HG03432 (cell line): ENCODE data around the gene RNF113B.

Experiments used
- ATAC-seq: cut with Tn5 transposase; IDR thresholded peaks from one replicate; pipeline ENCODE4 v1.9.1; 2021; ENCODE audit warnings: mild to moderate bottlenecking, moderate library complexity; ENCODE audit not compliant: unreplicated experiment

RNF113B gene

DNA sequence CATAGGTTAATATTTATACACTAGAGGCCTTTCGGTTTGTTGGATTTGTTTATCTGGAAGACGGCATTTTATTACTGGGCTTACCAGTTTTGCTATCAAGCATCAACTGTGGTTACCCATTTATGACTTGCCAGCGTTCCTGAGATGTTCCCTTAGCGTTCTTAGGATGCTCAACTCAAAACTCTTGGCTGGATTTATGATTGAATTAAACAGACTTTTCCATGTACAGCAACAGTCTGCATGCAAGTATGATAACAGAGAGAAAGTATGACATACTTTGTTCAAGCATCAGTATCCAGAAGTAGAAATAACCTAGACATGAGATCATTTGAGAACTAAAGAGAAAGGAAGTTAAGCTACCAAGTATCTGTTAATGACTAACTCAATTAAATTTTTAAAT lies 29.9 kb upstream of the RNF113B start:
- ATAC-seq: no peak

DNA sequence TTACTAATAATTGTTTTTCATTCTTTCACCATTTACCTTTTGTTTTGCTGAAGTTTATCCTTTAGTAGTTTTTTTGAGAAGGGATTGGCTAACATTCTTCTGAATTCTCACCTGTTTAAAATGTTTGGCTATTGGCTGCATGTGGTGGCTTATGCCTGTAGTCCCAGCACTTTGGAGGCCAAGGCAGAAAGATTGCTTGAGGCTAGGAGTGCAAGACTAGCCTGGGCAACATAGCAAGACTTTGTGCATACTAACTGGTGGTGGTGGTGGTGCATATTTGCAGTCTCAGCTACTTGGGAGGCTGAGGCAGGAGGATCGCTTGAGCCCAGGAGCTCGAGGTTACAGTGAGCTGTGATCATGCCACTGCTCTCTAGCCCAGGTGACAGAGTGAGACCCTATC lies 27.5 kb upstream of the RNF113B start:
- ATAC-seq: no peak

DNA sequence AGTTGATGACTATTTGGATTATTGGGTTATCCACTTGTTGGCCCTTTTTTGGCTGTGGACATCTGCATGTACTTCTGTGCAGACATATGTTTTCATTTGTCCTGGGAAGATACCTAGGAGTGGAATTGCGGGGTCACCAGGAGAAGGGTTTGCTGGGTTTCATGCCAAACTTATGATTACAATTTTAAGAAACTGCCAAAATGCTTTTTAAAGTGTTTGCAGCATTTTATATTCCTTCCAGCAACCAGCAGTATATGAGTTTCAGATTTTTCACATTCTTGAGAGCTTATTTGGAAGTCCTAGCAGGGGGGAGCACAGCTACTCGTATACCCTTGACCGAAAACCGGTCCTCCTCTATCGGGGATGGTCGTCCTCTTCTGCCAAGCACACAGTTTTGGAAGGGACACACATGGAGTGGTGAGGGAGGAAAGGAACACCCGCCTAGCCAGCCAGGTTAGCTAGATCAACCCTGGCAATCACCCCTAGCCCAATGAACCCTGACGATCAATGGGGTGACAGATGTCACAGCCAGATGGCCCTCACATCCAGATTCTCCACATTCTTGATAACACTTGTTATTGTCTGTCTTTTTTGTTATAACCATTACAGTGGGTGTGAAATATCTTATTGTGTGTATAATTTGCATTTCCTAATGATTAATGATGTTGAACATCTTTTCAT lies 26.7 kb upstream of the RNF113B start:
- no peak for ATAC-seq

DNA sequence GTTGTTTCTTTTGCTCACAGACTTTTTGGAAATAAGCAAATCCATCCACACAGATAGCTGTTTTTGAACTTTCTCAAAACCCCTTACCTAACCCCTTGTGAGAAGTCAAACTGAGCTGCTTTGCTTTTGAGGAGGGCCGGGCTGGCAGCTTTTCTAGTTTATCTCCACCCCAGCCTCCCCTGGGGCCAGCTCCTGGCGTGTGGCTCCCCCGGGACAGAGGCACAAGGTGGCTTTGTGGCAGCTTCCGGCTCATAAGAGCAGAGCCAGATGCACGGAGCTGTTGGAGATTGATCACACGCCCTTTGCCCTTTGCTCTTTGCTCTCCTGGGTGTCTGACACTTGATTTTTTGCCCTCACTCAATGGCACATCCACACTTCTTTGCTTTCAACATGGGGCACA lies 24.9 kb upstream of the RNF113B start:
- ATAC-seq: no peak

DNA sequence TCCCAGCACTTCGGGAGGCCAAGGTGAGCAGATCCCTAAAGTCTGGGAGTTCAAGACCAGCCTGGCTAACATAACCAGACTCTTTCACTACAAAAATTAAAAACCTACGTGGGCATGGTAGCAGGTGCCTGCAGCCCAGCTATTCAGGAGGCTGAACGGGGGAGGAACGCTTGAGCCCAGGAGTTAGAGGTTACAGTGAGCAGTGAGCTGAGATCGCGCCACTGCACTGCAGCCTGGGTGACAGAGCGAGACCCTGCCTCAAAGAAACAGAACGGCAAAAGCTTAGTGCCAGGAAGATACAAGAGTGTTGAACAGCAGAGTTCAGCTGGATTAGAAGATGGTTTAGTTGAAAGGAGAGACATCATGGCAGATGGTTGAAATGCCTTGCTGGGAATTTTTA lies 24.1 kb upstream of the RNF113B start:
- ATAC-seq: no peak

DNA sequence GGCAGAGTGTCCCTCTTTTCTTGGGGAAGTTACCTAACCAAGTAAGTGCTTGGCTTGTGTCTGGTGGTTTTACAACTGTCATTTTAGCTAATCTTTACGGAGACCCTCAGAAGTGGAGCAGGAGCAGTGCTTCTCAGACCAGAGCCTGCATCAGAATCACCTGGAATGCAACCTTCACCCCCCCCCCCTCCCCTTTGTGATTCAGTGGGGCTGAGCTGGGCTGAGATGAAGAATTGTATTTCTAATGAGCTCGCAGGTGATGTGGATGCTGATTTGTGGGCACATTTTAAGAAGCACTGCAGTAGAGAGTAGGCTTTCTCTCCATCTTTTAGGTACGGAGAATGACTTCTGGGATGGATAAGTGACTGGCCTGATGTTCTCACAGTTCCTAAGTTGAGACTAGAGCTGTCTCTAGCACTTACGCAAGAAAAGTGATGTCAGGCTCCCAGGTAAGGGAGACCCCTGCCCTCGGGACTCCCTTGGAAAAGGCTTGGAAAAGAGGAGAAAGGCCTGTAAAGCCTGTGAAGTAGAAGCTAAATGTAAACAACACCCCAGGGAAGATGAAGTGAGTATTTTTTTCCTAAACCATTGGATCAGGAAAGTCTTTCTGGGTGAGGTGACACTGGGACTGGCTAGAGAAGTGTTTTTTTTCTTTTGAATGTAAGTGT lies 23.3 kb upstream of the RNF113B start:
- no peak for ATAC-seq

DNA sequence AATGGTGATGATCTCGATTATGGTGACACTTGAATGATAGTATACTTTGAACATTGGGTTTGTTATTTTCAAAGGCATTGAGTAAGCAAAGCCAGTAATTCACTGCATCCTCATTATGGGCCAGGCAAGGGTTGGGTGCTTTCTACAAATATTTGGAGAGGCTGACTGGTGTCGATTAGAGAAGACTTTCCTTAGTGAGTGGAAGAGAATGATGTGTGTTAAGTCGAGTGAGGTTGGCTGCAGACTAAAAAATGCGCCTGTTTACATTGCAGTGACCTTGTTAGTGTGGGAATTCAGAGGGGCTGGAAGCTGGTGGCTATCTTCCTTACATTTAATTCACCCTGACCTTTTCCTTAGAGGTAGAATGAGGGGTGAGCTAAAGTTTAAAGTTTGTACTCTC lies 22.4 kb upstream of the RNF113B start:
- no peak for ATAC-seq

DNA sequence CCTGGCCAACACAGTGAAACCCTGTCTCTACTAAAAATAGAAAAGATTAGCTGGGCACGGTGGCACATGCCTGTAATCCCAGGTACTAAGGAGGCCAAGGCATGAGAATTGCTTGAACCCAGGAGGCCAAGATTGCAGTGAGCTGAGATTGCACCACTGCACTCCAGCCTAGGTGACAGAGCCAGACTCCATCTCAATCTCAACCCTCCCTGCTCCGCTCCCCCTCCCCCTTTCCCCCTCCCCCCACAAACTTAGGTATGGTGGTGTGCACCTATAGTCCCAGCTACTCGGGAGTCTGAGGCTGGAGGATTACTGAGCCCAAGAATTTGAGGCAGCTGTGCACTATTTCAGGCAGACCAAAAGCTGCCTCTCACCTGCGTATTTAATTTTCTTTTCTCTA lies 21.6 kb upstream of the RNF113B start:
- ATAC-seq: no peak

DNA sequence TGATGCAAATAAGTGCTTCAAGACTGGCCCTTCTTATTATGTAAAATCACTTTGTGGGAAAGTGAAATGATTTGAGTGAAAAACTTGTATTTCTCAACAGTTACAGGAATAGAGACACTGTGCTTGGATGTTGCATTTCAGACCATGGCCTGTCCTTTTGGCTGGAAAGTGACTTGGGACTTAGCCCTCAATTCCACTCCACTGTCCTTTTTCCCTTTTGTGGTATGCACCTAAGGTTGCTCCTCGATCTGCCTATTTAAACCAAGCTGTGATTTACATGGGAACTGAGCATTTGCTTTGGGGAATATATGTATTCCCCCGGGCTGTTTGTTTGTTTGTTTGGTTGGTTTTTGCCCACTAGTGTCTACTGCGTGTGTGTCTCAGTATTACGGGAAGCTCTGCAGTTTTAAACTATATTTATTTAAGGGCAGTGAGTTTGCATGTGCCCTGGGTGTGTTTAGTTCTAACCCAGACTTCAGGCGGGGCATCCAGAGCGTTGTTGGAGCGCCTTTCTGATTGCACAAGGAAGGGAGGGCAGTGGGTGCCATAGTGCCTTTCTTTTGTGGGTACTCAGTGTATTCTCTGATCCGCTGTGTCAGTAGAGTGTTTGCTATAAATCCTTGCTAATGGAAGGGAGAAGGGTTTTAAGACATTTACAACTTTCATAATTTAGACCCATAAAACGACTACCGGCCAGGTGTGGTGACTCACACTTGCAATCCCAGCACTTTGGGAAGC lies 18.2 kb upstream of the RNF113B start:
- ATAC-seq: no peak

DNA sequence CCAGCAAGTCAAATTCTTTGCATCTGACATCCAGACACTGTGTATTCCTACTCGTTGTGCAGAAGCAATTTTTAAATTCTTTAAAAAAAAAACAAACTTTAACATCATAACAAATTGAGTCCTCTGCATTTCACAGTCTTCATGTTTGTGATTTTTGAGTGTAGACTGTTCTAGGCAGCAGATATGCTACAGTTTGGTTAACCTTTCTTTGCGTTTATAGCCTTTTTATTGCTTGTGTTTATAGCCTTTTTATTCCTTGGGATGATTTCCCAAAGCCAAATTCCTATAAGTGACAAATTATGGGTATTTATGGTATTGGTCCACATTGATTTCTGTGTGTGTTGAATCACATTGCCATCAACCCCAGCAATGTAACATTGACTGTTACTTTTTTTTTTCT lies 14.9 kb upstream of the RNF113B start:
- ATAC-seq: no peak

DNA sequence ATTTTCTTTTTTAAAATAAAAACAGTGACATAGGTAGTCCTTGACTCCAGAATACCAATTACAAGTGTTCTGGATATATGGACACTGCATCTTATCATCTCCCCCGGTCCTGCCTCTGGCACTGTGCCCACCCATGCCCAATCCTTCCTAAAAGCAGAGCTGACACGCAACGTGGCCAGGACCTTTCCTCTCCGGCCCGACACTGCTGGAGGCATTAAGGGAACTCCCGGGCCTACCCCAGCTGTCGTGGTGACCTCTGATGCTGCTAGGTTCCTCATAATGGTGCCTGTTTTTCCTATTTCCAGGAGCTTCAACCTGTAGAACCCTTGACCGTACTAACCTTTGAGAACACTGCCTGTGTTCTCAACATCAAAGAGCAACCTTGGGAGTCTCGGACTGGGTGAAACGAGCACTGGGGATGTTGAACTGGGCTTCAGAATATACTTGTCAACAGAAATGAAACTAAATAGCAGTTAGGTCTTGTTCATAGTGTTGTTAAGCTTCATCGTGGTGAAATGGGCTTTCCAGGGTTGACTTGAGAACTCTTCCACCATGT lies 13.9 kb upstream of the RNF113B start:
- ATAC-seq: no peak

DNA sequence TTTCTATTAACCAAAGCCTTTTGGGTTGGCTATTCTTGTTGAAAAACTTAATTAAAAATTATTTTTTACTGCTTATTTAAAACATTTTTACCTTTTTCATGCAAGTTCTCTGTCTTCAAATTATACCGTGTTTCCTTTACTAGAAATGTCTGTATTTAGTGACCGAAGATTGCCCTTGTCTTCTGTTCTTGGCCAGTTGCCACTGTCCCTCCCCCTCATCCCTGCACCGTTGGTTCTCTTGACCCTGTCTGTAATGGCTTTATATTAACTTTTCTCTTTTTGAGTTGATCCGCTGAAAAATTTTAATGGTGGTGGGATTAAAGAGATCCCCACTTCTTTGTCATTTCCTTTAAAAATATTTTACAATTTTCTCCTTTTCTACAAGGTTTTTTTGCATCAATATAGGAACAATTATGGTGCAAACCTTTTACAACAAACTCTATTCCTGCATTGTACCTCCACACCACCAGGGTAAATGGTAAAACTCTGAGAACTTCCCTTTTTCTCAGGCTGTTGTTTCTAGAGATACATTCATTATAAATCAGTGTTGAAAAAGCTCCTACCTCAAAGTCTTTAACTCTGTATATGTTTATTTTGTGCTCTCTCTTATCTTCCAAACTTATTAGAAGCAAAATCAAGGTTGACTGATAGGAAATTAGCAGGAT lies 12.9 kb upstream of the RNF113B start:
- no peak for ATAC-seq

DNA sequence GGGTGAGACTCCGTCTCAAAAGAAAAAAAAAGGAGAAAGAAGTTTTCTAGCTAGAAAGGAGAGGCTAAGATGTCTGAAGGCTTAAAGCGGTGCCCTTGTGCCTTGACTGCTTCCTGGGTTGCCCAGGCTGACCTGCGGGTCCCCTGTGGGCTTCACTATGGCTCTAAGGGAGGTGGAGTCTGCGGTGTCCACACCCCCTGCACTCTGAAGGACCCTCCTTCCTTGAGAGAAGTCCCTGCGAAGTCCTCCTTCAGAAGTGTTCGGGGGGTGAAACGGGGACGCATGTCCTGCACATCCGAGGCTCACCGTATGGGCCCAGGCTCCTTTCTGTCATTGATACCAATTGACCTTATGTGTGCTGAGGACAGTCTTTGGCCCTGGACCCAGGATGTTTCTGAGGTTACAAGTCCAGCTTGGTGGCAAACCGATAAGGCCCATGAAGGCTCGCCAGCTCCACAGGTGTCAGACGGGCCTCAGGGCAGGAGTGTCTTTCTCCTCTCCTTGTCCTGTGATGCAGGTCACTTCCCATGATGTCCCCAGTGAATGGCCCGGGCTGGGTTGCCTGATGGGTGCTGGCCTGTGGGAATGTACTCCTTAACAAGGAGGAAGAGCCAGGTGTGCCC lies 11.6 kb upstream of the RNF113B start:
- ATAC-seq: no peak

DNA sequence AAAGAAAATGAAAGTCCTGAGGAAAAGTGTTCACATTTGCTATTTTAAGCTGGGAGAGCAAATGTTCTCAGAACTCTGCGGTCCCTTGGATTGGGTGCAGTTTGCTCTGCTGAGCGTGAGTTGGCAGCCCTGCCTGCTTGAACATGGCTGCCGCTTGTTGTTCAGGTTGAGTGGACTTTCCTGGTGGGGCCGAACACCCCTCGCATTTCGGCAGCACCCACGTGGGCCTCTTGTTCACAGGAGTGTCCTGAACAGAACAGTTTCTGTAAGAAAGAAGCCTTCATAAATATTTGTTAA lies 10.8 kb upstream of the RNF113B start:
- no peak for ATAC-seq

DNA sequence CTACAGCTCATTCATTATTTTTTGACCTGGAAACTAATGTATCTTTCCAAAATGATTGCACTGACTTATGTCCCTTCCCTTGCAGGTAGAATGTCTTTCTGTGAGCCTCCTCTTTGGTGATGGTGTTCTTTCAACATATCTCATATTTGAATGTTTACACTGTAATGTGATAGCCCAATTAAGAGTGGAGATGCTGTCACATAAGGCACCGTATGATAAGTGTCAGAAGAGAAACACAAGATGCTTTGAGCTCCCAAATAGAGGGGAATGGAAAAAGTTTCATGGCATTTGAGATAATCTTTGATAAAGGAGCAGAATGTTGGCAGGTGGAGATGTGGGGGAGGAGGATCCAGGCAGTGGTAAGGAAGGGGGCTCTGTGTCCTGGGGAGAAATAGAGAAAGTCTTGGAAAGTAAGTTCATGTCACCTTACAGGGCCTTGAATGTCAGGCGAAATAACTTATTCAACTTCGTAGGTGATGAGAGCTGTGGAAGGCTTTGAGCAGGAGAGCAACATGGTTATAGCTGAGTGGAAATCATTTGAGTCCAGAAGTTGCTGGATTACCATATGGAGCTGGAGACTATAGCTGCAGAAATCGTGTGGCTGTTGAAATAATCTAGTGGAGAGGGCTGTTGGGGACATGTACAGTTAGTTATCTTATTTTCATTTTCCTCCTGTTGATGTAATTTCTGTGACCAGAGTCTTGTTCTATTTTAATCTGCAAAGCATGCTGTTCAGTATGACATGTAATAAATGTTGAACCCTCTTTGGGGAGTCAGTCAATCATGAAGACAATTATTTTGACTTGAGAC lies 10.3 kb upstream of the RNF113B start:
- ATAC-seq: no peak

DNA sequence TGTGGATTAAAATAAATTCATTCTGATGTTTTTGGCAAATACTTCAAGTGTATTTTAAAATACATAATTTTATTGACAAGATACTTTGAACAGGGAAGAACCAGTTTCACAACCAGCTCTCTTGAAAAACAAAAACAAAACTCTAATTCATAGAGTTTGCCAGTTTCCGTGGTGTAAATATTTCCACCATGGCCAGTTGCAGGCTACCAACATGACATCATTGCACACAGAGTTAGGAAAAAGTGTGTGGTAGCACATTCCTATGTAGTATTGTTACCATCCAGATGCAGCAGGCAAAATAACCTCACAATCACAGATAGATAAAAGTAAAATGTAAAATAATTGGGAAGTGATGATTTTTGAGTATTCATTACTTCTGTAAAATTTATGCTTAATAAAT lies 7.7 kb upstream of the RNF113B start:
- no peak for ATAC-seq

DNA sequence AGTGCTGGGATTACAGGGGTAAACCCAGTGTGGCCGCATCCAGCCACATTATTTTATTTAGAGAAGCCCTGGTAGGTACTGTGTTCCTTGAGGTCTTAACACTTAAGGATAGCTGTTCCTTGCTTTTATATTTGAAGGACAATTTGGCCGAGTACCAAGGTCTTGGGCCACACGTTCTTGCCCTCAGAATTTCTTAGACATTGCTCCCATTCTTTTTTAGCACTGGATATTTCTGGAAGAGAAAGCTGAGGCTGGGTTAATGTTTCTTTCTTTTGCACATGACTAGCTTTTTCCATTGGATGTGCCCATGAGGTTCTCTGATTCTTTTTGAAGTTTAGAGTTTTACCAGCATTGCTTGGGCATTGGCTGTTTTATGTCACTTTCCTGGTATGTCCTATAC lies 5.5 kb upstream of the RNF113B start:
- ATAC-seq: no peak

DNA sequence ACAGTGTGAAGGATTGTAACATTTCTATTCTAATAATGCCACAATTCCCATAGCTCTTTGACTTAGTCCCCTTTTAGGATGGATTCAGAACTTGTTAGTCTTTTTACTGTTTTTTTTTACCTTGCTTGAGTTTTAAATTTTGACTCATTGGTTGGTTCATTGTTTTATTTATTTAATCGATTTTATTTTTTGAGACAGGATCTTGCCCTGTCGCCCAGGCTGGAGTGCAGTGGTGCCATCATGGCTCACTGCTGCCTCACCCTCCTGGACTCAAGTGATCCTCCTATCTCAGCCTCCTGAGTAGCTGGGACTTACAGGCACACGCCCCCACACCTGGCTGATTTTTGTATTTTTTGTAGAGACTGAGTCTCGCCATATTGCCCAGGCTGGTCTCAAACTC lies 5.1 kb upstream of the RNF113B start:
- ATAC-seq: no peak

DNA sequence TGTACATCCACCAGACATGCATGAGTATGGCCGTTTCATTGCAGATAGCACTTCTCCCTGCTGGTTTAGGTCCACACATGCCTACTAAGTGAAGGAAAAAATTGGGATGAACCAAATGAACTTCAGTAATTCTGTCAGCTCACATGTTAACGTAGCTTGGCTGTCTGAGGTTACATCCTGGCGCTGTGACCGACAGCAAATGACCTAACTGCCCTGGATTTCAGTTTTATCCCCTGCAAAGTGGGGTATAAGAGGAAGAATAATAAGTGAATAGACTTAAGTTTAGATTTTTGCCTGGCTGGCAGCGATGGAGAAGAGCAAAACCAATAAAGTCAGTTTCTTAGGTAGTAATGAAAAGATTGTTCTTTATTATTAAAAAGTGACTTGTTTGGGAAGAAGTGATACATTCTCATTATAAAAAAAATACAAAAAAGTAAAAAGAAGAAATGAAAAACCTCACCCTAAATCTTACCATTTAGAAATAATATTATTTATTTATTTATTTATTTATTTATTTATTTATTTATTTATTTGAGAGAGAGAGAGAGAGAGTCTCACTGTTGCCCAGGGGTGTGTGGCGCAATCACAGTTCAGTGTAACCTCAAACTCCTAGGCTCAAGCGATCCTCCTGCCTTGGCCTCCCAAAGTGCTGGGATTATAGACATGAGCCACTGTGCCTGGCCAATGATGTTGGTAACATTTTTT lies 4.2 kb upstream of the RNF113B start:
- ATAC-seq: no peak

DNA sequence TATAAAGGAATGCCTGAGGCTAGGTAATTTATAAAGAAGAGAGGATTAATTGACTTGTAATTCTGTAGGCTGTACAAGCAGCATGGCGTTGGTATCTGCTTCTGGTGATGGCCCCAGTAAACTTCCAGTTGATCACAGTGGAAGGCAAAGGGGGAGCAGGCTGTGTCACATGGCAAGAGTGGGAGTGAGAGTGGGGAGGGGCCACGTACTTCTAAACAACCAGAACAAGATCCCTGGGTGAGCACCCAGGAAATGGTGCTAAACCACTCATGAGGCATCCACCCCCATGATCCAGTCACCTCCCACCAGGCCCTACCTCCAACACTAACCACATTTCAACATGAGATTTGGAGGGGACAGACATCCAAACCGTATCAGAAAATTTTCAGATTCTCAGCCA lies 3.0 kb upstream of the RNF113B start:
- no peak for ATAC-seq
